HUDEP-2 (cell line): ENCODE results near the gene GIMAP6.
"Not testable (repeated sequence)": the region's sequence is repeated elsewhere in the genome, so short reads cannot be mapped to it uniquely, and the experiment has no call there.

Experiments
- DNase-seq, 76 experiments: peaks; one replicate each; lab custom pipeline; 2025; ENCODE audit not compliant: unreplicated experiment in 76 of 76; lab: John Stamatoyannopoulos, UW

Gene GIMAP6

DNA sequence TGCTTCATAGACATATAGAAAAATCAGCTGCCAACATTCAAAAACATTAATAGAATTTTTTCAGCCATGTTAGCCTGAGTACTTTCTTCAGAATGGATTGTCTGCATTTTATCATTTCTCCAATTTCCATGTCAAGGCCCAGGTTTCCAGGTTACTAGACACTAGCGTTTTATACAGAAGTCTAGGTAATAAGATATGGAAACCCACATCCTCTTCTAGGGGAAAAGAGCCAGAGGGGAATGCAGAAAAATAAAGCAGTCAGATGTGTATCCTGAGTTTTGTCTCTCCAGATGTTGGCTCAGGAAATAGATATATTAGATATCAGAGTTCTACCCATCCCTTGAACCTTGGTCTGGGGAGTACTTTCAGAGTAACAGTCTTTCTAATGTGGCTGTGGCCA is 44.6 kb downstream of the GIMAP6 start:
- no peak for DNase-seq

DNA sequence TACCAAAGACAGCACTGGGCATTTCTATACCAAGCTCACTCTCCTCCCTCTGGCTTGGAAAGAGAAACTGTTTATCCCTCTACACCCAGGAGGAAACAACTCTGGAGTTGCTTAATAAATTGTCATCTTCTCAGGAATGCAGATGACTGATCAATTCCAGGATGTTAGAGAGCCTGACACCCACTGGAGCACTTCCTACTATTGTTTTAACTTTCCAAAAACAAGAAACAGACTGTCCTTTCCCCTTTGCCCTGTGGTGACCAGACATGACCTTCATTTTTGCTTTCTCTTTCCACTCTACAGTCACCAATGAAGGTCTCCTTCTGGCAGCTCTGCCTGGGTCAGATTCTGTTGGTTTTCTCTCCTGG is 45.4 kb downstream of the GIMAP6 start:
- DNase-seq = no peak

DNA sequence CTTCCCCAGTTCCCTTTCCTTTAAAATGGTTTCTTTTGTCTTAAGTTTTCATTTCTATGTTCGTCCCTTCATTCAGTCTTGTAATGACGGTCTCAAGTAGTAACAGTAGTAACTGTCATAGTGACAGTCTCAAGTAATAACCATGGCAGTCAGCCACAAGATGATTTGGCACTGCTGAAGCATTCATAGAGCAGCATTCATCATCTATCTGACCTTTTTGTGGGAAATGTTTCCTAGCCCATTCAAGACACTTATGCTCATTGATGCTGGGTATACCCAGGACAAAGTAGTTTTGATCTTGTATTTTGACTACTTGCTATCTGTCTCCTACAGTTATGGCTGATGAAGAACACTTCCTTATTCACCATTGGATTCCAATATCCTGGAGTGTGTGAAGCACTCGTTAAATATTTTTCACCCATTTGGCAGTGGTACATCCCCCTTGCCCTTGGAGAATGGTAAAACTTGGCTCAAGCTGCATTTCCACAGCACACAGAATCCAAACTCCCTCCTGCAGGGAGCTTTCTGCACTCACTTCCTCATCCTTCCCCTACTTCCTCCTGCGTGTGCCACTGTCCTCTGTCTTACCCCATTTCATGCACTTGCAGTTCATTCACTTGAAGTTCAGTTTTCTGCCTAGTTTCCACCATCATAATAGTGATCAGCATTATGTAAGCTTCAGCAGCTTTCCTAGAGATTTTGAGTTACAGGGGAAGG is 46.0 kb downstream of the GIMAP6 start:
- DNase-seq = no peak

DNA sequence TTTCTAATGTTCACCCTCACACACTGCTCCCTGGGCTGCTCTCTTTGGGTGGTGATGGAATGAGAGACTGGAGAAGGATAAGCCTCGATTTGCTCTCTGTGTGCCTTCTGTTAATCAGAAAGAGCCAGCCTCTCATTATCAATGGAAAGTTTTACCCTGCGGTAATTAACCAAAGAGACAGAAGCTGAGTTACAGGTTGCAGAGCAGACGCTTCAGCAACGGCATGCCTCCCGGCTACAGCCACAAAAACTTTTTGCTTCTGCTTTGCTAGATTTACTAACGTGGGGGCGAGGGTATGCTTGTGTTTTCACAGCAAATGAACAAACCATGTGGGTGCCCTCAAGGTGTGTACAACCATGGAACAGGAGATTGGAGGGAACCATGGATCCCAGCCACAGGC is 47.0 kb downstream of the GIMAP6 start:
- no peak for DNase-seq

DNA sequence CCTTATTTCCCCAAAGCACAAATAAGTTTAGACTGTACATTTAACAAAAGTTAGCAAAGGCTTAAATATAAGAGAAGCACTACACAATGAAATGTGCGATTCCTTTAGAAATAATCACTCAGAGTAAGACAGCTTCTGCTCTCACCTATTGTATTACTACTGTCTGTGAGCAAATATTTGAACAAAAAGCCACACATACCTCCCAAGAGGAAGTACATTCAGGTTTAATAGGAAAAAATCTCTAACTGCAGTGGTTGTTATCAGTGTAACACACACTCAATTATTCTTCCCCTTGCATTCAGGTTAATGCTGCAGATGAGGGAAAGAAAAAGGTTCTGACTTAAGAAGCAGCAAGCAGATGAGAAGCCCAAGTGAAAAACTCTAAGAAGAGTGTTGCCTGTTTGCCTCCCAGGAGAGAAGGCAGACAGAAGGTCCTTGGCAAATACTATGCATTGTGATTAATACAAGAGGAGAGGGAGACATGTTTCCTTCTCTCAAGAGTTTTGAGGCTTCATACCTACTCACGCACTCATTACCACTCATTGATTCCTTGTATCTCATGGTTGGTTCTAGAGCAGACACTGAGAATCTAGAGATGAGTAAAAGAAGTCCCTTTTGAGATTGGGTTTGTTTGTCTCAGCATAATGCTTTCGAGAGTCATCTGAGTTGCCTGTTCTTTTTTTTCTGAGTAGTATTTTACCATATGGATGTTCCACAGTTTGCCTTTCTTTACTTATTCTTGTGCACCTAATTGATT is 51.4 kb downstream of the GIMAP6 start:
- no peak for DNase-seq

DNA sequence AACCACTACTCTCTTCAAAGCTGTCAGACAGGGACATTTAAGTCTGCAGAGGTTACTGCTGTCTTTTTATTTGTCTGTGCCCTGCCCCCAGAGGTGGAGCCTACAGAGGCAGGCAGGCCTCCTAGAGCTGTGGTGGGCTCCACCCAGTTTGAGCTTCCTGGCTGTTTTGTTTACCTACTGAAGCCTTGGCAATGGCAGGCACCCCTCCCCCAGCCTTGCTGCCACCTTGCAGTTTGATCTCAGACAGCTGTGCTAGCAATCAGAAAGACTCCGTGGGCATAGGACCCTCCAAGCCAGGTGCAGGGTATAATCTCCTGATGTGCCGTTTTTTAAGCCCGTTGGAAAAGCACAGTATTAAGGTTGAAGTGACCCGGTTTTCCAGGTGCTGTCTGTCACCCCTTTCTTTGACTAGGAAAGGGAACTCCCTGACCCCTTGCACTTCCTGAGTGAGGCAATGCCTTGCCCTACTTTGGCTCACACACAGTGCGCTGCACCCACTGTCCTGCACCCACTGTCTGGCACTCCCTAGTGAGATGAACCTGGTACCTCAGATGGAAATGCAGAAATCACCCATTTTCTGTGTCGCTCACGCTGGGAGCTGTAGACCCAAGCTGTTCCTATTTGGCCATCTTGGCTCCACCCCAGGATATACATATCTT is 52.1 kb downstream of the GIMAP6 start:
- DNase-seq = not testable (repeated sequence)
